ENCODE measurements around the gene PTPN1.

- no peak for TF ChIP-seq CTCF (IDR thresholded peaks at IDR 0.05)
- TF ChIP-seq POLR2A (IDR thresholded peaks at IDR 0.05): no peak
These were observed 3.2 kb downstream of the PTPN1 start for GRCh38 chr20:50513169-50514034.

All from thyroid gland (tissue), 4 donors.